HG03442 (cell line): ENCODE results near the gene SLC39A11.

Source experiments
- ATAC-seq: cut with Tn5 transposase; IDR thresholded peaks from one replicate; pipeline ENCODE4 v1.9.1; 2021; ENCODE audit warnings: mild to moderate bottlenecking, moderate library complexity; ENCODE audit not compliant: unreplicated experiment

The SLC39A11 gene

DNA sequence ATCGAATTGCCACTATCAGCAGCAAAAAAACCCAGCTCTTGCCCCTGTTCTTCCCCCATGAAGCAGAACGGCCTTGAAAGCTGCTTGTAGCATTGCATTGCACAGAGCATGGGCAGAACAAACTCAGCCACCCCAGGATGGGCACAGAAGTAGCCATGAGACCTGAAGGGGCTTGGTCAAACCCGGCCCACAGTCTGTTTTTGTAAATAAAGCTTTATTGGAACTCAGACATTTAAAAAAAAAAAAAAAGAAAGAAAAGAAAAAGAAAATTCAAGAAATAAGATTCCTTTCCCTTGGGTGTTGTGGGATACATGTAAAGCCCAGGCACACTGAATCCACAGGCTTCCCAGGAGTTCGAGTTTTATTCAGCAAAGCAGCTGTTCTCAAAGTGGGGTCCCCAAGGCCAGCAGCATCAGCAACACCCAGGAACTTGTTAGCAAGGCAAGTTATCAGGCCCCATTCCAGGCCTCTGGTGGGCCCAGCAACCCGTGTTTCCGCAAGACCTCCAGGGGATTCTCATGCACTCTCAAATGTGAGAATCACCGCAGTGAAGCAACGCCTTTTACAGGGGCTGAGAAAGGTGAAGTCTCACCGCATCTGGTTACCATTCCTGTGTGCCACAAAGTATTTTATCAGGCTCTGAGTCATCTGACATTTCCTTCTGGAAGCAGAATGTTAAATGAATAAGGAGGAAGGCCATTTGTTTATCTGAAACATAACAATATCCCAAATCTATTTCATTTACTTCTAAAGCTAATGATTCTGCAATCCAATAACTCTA lies 108.2 kb downstream of the SLC39A11 start:
- no peak for ATAC-seq

DNA sequence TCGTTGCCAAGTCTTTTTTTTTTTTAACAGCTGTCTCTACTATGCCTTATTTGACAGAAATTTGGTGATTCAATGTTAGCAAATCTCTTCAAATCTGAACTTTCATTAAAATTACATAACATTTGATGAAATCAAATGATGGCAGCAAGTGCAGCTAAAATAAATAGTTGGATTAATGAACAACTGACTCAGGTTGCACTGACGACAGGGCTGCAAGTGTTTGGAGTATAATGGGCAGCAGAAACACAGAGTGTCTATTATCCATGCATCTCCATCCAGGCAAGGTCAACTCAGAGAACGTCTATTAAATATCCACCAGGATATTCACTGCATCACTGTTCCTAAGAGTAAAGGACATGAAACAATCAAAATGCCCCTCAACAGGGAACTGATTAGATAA lies 109.8 kb downstream of the SLC39A11 start:
- no peak for ATAC-seq

DNA sequence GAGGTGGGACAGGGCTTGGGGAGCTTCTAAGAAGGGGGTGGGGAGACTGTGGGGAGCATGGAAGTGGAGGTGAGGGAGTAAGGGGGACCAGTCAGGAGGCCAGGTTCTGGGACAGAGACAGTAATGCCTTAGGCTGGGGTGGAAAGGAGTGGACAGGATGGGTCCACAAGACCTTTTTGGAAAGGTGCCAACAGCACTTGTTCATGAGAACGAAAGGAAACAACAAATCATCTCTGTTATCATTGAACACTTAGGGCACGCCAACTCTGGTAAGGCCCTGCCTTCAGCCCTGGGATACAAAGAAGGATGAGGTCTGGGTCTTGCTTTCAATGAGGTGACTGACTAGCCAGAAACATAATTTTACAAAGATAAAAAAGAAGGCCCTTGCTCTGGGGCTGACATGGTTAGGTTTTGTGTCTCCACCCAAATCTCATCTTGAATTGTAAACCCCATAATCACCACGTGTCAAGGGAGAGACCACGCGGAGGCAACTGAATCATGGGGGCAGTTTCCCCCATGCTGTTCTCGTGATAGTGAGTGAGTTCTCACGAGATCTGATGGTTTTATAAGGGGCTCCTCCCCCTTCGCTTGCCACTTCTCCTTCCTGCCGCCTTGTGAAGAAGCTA lies 113.8 kb downstream of the SLC39A11 start:
- ATAC-seq: no peak

DNA sequence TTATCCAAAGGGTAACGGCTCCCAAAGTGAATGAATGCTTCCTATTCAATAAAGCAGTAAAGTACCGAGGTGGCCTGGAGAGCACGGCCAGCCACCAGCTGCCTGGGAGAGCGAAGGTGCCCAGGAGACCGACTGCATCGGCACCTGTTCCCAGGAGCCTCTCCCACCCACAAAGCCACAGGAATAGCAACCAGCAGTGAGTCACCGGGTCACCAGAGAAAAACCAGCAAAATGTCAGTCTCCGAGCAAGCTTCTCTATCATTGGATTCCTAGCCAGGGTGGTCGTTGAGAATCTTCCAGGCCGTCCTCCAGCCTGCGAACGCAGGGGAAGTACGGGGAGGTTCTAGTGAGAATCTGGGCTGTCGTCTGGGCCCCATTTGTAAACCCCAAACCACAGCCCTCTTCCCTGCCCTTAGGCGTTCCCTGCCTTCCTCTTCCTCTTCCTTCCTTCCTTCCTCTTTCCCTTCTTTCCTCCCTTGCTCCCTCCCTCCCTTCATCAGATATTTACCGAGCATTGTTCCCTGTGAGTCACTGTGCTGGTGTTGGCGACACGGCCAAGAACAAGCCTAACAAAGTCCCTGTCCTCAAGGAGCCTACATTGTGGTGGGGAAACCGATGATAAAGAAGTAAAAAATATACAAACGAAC lies 114.6 kb downstream of the SLC39A11 start:
- no peak for ATAC-seq

DNA sequence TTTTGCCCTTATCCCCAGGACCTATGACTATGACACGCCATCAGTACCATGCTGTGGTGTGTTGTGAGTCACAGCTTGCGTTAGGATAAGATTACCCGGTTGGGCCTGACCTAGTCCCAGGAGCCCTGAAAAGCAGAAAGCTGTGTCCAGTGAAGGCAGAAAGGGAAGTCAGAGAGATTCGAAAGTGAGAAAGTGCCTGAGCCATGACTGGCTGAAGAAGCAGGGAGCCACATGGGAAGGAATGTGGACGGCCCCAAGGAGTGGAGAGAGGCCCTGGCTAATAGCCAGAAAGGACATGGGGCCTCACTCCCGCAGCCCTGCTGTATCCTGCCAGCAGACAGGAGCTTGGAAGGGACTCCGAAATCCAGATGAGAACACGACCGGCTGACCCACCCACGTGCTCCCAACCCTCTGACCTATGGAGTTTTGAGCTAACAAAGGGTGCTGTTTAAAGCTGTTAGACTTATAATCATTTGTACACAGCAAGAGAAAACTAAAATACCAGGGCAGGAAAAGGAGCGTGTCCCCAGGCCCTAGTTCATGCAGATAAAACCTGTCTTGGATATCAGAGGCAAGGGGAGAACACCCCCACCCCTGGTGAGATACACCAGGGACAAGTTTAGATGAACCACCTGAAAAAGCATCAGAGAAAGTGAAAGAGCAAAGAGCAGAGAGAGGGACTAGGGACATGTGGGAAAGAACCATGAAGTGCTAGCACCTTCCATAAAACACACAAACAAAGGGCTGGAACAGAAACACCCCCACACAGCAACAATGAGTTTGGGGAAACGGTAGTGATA lies 115.3 kb downstream of the SLC39A11 start:
- ATAC-seq: no peak

DNA sequence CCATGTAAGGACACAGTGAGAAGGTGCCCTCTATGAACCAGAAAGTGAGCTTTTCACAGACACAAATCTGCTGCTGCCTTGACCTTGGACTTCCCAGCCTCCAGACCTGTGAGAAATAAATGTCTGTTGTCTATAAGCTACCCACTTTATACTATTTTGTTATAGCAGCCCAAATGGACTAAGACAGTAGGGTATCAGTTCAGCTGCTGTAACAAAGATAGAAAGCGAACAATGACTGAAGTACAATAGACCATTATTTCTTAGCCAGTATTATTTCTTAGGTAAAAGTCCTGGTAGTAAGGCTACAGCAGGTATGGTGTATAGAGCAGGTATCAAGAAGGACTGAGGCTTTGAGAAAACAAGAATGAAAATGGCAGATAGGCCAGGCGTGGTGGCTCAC lies 117.0 kb downstream of the SLC39A11 start:
- no peak for ATAC-seq

DNA sequence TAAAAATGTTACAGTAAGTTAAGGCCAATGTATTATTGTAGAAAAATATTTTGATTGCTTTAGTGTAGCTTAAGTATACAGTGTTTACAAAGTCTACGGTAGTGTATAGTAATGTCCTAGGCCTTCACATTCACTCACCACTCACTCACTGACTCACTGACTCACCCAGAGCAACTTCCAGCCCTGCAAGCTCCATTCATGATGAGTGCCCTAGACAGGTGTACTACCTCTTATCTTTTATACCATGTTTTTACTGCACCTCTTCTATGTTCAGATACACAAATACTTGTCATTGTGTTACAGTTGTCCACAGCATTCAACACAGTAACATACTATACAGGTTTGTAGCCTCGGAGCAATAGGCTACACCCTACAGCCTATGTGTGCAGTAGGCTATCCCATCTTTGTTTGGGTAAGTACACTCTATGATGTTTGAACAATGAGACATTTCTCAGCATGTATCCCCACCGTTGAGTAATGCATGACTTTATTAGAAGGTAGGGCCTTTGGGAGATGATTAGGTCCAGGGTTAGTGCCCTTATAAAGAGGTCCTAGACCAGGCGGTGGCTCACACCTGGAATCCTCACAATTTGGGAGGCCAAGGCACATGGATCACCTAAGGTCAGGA lies 117.8 kb downstream of the SLC39A11 start:
- no peak for ATAC-seq

DNA sequence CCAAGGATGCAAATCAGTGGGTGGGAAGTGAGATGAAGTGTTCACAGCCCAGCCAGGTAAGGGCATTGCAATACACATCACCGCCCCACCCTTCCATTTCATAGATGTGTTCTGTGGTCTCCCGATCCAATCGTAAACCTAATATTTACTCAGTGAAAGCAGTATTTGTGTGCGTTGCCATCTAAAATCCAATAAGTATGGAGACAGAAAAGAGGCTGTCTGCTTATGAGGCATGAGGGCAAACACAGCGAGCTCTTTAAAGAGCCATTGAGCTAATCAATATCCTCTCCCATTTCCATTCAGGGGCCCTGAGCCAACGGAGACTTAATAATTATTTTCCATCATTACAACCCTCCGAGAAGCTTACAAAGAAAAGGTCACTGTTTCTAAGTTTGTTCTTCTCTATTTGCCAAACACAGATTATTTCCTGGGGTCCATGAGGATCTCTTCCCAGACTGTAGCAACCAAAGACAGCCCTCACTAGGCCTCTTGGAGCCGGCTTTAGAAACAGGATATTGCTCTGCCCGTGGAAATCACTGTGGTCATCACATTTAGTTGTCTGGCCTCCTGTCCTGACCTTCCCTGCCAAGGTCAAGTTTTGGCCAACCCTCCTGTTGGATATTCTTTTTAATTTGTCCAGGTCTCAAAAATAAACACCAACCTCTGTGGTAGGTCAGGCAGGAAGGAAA lies 120.1 kb downstream of the SLC39A11 start:
- no peak for ATAC-seq

DNA sequence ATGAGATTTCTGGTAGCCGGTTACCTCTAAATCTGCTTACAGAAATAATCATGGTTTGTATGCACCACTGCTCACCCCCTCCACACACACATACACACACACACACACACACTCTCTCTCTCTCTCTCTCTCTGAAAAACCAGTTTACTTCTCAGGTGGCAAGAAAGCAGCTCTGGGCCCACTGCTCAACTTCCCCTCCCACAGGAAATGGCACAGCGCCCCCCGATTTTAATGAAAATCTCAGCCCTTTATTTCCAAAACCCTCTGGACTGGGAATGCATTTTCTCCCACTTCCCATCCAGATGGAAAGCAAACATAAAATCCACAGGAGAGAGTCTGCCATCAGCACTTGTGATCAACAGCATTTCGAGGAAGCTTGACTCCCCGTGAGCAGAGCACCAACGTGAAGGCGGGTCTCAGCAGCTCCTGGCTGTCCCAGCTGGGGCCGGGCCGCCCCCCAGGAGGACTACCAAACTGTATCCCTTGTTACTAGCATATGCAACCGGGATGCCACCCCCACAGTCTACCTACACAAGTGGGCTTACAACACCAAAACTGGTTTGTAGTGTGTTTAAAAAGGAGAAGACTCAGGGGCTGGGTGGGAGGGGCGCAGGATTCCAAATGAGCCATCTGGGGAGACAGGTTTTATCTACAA lies 121.1 kb downstream of the SLC39A11 start:
- no peak for ATAC-seq

DNA sequence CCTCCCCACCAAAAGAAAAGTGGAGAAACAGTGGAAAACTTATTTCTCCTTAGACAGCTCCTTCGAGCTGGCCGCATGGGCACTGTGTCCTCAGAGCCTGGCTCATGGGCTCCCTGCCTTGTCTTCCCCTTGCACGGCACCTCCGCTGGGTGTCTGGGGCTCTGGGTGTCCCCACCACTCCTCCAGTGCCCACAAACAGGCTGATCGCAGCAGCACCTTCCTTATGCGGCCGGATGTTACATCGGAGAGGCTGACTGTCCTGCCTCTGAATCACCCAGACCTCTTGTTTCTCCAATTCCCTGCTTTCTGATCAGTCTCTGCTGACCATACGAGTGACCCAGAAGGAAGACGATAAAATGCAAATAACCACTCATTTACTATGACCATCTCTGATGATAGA lies 121.7 kb downstream of the SLC39A11 start:
- no peak for ATAC-seq

DNA sequence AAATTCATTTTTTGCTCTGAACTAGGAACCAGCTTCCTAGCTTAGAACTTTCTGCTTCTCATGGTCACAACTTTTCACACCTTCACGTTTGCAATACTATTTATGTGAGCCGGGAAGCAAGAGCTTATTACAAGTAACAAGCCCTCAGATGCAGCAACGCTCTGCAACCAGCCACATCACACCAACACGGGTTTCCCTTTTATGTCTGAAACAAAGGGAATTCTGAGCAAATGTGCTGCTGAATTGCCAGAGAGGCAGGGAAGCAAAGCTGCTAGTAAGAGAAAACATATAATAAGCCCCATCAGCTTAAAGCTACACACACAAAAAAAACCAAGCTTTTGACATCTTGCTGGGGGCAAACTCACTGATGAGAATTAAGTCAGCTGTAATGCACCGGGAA lies 122.2 kb downstream of the SLC39A11 start:
- ATAC-seq: no peak

DNA sequence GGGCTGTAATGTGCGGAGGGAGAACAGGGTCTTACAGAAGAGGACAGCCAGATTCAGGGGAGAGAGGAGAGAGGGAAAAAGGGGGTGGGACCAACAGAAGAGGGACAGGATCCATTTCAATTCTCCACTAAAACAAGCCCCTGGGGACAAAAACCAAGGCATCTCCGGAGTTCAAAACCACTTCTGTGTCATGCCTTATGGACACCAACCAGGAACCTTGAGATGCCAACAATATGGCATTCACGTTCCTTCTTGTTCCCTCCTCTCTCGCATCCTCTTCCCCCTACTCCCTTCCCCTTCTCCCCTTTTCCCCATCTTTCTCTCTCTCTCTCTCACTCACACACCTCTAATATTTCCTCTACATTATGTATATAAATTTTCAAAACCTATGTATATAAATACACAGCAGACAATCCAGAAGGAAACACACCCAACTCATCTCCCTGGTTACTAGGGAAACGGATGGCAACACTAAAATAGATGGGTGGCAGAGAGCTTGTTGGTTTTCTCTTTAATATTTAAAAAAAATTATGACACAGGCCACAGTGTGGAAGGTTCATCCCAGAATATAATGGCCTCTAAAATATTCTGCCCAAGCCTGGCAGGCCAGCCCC lies 123.1 kb downstream of the SLC39A11 start:
- no peak for ATAC-seq

DNA sequence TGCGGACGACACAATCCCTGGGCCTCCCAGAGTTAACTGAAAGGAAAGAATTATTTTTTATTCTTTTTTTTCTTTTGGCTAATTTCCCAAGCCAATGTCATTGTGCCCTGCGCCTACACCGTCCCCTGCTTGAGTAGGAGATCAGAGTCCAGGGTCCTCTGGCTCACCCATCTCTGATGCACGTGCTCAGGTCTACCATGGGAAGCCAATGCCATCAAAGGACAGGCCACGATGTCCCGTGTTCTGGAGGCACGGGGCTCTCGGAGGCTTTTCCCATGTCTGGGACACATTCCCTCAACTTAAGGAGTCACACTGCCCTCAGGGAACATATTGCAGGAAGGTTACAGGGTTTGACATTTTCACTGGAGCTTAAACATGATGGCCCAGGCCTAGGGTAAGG lies 123.7 kb downstream of the SLC39A11 start:
- no peak for ATAC-seq

DNA sequence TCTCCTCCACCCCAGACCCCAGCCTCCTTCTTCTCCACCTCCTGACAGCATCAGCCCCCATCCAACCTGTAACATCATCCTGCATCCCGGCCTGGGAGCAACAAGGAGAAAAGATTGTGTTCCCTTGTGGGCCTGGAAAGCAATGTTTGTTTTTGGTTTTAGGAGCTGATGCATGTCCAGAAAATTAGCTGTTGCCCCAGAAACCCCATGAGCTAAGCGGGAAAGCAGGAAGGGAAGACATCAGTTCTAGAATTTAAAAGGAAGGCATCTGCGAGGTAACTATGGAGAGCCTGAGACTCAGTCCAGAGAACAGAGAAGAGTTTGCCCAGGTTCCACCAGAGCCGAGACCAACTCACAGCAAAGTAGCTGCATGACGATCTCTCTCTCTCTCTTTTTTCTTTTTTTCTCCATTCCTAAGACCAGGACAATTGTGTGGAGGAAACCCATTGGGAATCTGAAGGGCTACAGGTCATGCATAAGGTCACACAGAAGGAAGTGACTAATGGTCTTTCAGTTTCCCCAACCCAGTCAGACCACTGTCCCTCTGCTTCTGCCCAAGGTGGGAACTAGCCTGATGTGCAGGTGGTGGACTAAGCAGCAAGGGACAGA lies 124.4 kb downstream of the SLC39A11 start:
- no peak for ATAC-seq

DNA sequence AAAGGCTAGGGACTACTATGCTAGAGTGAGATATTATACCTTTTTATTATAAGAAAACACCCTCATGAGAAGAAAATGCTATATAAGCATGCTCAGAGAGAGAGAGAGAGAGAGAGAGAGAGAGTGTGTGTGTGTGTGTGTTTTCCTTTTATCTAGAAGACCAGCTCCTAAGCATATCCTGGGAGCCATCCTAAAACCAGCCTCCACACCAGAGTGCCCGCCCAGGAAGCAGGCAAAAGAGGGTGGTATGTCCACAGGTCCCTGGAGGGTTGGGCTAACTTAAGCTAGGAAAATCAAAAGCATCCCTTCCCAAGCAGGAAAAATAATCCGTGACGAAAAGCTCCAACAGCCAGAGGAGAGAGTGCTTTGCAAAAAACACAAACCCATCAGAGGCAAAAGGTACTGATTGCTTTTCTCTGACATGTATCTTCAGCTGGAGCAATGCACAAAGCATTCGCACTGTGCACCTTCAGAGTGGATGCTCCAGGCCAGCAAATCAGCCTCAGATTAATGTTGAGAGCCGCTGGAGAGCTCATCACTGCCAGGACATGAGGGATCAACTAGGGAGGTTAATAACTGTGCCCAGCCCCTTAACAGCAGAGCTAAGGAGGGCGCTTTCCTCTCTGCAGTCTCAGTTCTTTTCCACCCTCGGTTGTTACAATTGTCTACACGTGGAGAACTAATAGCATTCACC lies 125.1 kb downstream of the SLC39A11 start:
- ATAC-seq: no peak

DNA sequence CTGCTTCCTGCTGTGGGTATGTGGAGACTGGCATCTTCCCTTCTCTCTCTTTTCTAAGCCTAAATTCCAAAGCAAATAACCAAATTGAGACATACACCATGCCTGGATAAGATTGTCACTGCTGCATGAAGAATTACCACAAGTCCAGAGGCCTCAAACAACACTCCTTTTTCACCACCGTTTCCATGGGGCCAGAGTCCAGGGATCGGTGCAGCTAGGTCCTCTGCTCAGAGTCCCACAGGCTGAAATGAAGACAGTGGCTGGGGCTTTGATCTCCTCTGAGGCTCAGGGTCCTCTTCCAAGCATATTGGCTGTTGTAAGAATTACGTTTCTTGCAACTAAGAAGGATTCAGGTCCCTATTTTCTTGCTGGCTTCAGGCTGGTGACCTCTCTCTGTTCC lies 130.4 kb downstream of the SLC39A11 start:
- ATAC-seq: no peak

DNA sequence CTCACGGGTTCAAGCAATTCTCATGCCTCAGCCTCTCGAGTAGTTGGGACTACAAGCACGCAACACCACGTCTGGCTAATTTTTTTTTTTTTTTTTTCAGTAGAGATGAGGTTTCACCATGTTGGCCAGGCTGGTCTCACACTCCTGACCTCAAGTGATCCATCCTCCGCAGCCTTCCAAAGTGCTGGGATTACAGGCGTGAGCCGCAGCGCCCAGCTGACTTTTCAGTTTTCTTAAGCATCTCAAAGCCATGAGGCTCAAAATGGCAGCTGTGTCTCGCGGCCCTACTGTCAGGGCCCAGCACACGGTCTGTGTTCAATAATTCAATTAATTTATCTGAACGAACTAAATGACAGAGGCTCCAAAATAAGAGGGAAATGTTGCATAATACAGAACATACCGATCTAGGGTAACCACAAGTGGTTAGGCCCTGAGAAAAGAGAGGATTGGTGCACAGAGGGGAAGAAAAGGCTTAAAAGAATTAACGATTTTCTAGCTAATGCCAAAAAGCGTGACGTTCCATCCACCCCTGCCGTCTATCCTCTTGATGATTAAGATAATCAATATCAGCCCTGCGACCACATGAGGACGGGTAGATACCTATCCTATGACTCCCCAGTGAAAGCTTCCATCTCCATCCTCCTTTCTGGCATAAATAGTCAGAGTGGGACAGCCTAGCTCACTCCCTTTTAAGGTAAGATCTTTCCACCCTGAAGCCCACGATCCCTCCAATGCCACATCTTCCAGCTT lies 136.9 kb downstream of the SLC39A11 start:
- no peak for ATAC-seq

DNA sequence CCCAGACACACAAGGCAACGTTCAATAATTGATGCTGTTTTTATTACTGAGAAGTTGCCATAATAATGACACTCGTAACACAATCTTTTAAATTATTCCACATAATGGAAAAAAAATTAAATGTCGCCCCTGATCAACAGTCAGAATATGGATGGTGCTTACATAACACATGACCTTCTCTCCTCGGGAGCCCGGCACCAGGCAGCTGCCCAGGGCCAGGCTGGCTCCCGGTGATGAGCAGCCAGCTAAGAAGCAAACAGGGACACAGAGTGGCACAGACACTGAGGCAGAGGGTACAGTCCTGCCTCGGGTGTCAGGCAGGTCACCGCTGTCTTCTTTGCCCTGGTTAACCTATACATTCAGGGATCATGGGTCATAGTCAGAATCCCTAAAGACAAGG lies 137.9 kb downstream of the SLC39A11 start:
- no peak for ATAC-seq
